Measurements from ENCODE around the gene ANKRD34A. TPM values are rescaled to one million over a fixed set of nuclear protein-coding genes. Genes with fewer than 3 reads are reported as not detected.

Gene ANKRD34A
- total RNA-seq, 1 donor from 2014 or later: under 0.01 TPM

DNA sequence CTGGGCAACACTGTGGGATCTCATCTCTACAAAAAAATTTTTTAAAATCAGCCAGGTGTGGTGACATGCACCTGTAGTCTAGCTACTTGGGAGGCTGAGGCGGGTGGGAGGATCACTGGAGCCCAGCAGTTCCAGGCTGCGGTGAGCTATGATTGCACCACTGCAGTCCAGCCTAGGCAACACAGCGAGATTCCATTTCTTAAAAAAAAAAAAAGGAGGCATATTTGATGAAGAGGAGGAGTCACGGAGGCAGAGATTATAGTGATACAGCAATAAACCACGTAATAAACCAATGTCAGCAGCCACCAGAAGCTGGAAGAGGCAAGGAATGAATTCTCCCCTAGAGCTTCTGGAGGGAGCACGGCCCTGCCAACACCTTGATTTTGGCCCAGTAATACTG is 10.5 kb downstream of the ANKRD34A start:
- DNase-seq (ENCODE audit: low read depth): no peak
- no peak for FAIRE-seq
- no peaks in the 10 kb centered on the region for H3K36me3 ChIP-seq (ENCODE audit: control insufficient read depth, insufficient read depth, low read length)
- TF ChIP-seq, protein P1, sequence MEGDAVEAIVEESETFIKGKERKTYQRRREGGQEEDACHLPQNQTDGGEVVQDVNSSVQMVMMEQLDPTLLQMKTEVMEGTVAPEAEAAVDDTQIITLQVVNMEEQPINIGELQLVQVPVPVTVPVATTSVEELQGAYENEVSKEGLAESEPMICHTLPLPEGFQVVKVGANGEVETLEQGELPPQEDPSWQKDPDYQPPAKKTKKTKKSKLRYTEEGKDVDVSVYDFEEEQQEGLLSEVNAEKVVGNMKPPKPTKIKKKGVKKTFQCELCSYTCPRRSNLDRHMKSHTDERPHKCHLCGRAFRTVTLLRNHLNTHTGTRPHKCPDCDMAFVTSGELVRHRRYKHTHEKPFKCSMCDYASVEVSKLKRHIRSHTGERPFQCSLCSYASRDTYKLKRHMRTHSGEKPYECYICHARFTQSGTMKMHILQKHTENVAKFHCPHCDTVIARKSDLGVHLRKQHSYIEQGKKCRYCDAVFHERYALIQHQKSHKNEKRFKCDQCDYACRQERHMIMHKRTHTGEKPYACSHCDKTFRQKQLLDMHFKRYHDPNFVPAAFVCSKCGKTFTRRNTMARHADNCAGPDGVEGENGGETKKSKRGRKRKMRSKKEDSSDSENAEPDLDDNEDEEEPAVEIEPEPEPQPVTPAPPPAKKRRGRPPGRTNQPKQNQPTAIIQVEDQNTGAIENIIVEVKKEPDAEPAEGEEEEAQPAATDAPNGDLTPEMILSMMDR (IDR thresholded peaks at IDR 0.05; ENCODE audit: insufficient read depth, low read length, severe bottlenecking): no peak
- H3K4me3 ChIP-seq (ENCODE audit: low read depth, low read length): no peak overlapping the region
- H3K27me3 ChIP-seq (ENCODE audit: control insufficient read depth, insufficient read depth, low read length): no peaks in the 10 kb centered on the region

DNA sequence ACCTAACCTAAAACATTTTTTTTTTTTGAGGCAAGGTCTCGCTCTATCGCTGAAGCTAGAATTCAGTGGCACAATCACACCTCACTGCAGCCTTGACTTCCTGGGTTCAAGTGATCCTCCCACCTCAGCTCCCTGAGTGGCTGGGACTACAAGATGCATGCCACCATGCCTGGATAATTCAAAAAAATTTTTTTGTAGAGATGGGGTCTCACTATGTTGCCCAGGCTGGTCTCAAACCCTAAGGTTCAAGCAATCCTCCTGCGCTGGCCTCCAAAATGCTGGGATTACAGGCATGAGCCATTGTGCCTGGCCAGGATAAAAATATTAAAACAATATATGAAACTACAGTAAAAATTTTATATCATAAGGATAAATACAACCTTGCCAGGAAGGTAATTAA is 11.5 kb downstream of the ANKRD34A start:
- no peak for DNase-seq (ENCODE audit: low read depth)
- Histone ChIP-seq H3K27me3 (ENCODE audit: control insufficient read depth, insufficient read depth, low read length) (no peaks in the 10 kb centered on the region), H3K4me3 (ENCODE audit: low read depth, low read length) (no peak overlapping the region), H3K36me3 (ENCODE audit: control insufficient read depth, insufficient read depth, low read length) (no peaks in the 10 kb centered on the region)
- TF ChIP-seq, protein P1 (IDR thresholded peaks at IDR 0.05; ENCODE audit: insufficient read depth, low read length, severe bottlenecking): no peak
- FAIRE-seq: no peak

DNA sequence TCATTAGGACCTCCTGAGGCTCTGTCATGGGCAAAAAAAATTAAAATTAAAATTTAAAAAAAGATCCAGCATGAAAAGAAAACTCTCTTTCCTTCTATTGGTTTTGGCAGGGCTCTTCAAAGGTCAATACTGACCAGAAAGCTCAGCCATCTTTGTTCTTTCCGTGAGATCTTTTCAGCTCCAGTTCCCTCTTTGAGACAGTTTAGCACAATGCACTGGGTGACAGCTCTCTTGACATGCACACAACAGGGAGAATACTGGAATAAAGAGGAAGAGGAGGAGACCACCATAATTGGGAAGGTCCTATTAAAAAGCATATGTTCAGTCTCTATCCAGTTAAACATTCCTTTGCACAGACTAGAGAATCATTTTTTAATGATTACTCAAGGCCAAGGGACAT is 12.8 kb downstream of the ANKRD34A start:
- Histone ChIP-seq H3K36me3 (ENCODE audit: control insufficient read depth, insufficient read depth, low read length) (no peaks in the 10 kb centered on the region), H3K27me3 (ENCODE audit: control insufficient read depth, insufficient read depth, low read length) (no peaks in the 10 kb centered on the region), H3K4me3 (ENCODE audit: low read depth, low read length) (no peak overlapping the region)
- FAIRE-seq (no peak), DNase-seq (ENCODE audit: low read depth) (no peak)
- TF ChIP-seq, protein P1 (IDR thresholded peaks at IDR 0.05; ENCODE audit: insufficient read depth, low read length, severe bottlenecking): no peak

DNA sequence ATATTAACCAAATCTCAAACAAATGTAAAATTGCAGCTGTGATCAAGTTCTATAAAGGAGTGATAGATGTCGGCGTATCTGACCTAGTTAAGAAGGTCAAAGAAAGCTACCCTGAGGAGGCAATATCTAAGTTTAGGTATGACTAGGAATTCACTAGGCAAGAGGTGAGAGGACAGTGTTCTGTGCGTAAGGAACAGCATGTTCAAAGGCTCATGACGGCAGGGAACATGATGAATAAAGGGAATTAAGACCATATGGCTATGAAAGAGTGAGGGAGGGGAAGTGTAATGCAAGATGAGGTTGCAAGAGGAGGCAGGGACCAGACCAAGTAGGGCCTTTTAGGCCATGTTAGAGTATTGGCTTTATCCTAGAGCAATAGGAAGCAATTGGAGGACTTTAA is 15.2 kb downstream of the ANKRD34A start:
- Histone ChIP-seq H3K36me3 (ENCODE audit: control insufficient read depth, insufficient read depth, low read length) (no peaks in the 10 kb centered on the region), H3K4me3 (ENCODE audit: low read depth, low read length) (no peak overlapping the region), H3K27me3 (ENCODE audit: control insufficient read depth, insufficient read depth, low read length) (no peaks in the 10 kb centered on the region)
- TF ChIP-seq, protein P1 (IDR thresholded peaks at IDR 0.05; ENCODE audit: insufficient read depth, low read length, severe bottlenecking): no peak
- no peak for FAIRE-seq
- no peak for DNase-seq (ENCODE audit: low read depth)

DNA sequence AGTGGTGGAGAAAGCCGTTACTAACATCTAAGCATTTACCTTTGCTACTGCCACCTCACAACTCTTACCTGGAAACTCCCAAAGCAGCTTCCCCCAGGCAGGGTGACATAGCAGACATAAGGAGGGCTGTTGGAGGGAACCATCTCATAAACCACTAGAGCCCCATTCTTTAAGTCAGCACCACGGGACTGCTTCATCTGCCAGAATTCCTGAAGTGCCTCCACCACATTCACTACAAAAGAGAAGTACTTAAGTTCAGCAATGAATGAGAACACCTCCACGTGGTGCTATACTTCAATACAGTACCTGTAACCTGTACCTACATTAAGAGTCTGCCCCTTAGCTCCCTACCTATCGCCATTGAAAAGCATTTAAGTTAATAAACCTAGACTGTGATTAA is 16.8 kb downstream of the ANKRD34A start:
- H3K36me3 ChIP-seq (ENCODE audit: control insufficient read depth, insufficient read depth, low read length): no peaks in the 10 kb centered on the region
- FAIRE-seq: no peak
- DNase-seq (ENCODE audit: low read depth): no peak
- no peak overlapping the region for H3K4me3 ChIP-seq (ENCODE audit: low read depth, low read length)
- TF ChIP-seq, protein P1 (IDR thresholded peaks at IDR 0.05; ENCODE audit: insufficient read depth, low read length, severe bottlenecking): no peak
- H3K27me3 ChIP-seq (ENCODE audit: control insufficient read depth, insufficient read depth, low read length): no peaks in the 10 kb centered on the region

DNA sequence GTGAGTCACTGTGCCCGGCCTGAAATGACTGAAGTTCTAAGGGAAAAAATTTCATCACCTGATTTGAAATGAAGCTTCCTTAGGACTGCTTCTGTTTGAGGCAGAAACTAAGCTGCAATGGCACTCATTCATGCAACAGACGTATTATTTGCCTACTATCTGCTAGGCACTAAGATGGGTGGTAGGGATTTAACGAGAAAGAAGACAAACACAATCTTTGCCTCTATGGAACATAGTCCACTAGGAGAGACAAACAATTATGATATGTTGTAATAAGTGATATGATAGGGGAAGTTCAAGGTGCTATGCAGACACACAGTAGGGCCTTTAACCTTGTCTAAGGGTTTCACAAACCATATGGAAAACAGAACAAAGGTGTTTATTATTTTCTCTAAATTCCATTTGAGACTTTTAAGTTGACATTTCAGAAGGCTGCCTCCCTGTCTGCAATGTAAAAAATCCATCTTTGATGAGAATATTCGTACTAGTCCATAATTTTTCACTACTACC is 17.8 kb downstream of the ANKRD34A start:
- TF ChIP-seq, protein P1 (IDR thresholded peaks at IDR 0.05; ENCODE audit: insufficient read depth, low read length, severe bottlenecking): no peak
- Histone ChIP-seq H3K27me3 (ENCODE audit: control insufficient read depth, insufficient read depth, low read length) (no peaks in the 10 kb centered on the region), H3K36me3 (ENCODE audit: control insufficient read depth, insufficient read depth, low read length) (no peaks in the 10 kb centered on the region), H3K4me3 (ENCODE audit: low read depth, low read length) (no peak overlapping the region)
- FAIRE-seq (no peak), DNase-seq (ENCODE audit: low read depth) (no peak)
